Measurements from ENCODE around the gene TP73.
A peak's percentile ranks its signal among the peaks of the same experiment; 100 is the strongest.

TP73 gene

DNA sequence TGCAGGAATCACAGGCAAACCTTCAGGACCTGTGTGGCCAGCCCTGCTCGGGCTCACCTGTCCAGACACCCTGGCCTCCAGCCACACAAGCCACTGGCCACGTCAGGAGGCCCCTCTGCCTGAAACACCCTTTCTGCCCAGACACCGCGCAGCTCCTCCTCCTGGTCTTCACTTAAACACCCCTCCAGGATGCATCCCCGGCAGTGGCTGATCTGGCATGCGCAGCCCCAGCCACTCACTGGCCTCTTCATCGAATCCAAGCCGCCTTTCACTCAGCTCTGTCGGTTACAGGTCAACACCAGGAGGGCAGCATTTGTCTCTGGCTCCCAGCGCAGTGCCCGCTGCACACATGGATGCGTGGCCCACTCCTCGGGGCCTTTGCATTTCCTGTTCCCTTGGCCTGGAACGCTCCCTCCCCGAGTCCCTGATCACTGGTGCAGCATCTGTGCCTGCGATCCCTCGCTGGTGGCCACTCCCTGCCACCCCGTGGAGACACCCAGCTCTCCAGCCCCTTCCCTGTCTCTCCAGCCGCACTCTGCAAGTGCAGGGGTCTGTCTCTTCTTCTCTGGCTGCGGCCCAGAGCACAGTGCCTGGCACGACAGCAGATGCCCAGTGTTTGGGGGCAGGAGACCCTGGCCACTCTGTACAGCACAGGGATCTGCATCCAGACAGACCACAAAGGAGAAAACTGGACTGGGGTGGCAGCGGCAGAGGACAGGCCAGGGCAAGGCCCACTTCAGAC lies 18.1 kb upstream of the TP73 start:
- no peak for DNase-seq (ENCODE audit: low read depth in 2 of 2)

DNA sequence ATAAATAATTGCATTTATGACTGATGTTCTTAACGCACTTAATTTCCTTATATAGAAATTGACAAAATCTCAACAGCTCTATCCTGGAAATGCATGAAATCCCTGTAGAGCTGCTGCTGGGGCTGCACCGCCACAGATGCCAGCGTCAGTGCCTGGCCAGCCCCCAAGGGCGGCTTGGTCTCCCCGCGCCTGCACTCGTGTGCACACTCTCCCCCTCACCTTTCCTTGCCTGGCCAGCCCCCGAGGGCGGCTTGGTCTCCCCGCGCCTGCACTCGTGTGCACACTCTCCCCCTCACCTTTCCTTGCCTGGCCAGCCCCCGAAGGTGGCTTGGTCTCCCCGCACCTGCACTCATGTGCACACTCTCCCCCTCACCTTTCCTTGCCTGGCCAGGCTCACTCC lies 16.2 kb upstream of the TP73 start:
- DNase-seq (ENCODE audit: low read depth in 2 of 2), result no peak

DNA sequence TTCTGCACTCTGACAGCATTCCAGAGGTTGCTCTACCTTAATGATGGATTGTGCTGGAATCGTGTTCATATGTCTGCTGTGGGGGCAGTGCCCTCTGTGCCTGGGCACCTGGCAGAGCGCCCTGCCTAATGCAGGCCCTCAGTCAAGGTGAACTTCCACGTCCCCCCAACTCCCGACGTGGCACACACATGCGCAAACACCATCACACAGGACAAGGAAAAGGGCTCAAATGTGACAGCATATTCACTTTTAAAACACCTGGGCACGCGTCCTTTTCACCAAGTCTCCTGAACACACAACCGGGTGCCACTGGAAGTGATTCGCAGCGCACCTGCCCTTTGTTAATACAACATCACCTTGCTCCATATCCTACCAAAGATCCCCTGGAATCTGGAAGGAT lies 15.8 kb upstream of the TP73 start:
- DNase-seq (ENCODE audit: low read depth in 2 of 2), result no peak

DNA sequence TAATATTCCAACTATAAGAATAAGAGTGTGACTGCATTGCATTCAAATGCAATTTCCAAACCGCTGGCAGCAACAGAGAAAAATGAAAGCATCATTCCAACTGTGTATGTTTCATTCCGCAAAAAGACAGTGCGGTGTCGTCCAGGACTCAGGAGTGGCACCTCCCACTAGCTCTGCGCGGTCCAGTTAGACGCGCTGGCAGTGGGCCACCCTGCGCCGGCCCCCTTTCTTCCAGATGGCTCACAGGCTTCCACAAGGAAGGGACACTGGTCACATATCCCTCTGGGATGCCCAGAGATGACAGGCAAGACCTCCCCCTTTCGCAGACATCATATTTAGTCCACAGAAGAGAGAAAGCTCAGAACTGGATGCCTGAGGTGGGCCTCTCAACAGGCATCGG lies 14.3 kb upstream of the TP73 start:
- DNase-seq (ENCODE audit: low read depth in 2 of 2), result no peak

- no peak for DNase-seq (ENCODE audit: low read depth in 2 of 2)
Observed at GRCh38 chr1:3638676-3639075, 13.6 kb upstream of the TP73 start.

DNA sequence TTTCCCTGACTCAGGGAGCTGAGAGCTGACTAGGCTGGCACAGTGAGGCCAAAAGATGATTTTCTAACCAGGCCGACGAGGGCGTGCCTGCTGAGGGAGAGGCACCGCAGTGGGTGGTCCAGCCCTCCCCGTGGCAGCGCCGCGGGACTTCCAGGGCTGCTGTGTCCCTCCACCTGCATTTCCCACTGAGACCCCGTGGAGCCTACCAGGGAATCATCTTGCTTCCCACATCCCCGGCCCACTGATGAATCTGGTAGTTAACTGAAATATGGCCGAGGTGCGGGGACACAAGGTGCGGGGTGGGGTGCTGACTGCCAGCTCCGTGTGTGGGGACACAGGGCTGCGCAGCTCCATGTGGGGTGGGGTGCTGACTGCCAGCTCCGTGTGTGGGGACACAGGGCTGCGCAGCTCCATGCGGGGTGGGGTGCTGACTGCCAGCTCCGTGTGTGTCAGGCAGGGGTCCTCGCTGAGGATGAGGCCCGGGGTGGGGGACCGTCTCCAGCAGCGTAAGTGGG lies 12.9 kb upstream of the TP73 start:
- DNase-seq (ENCODE audit: low read depth in 2 of 2), result no peak

GRCh38 chr1:3640121-3640837 lies 12.0 kb upstream of the TP73 start:
- DNase-seq (ENCODE audit: low read depth in 2 of 2), result no peak

DNA sequence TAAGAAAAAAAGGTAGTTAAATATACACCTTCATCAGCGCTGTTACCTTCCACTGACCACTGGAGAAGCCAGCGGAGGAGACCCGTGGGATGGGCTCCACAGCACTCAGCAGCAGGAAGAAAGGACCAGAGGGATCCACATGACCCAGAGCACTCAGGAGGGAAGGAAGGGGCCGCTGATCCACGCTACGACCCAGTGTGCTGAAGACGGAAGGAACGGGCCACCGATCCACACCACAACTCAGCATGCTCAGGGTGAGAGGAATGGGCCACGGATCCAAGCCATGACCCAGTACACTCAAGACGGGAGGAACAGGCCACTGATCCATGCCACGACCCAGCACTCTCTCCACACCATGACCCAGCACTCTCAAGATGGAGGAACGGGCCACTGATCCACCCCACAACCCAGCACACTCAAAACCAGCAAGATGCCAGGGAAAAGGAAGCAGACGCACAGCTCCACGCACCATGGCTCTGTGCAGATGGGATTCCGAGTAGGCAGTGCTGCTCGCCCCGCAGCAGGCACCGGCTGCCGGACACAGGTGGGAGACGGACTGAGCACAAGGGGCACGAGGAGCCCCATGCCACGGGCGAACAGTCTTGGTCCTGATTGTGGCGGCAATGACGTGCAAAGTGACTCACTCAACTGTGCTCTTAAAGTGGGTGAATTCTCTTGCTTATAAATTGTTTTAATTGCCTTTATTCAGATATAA lies 11.1 kb upstream of the TP73 start:
- no peak for DNase-seq (ENCODE audit: low read depth in 2 of 2)

DNA sequence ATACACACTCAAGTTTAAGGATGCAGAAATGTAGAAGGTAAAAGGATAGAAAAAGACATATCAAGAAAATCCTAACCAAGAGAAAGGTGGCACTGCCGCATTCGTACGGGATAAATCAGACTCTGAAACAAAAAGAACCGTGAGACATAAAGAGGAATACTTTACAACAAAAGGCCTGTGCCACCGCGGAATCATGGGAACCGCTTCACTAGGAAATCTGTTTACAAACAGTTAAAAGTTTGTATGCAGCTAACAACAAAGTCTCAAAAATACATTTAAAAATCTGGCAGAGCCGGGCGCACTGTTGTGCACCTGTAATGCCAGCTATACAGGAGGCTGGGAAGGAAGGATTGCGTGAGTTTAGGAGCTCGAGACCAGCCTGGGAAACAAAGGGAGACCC lies 10.5 kb upstream of the TP73 start:
- DNase-seq (ENCODE audit: low read depth in 2 of 2), result no peak

DNA sequence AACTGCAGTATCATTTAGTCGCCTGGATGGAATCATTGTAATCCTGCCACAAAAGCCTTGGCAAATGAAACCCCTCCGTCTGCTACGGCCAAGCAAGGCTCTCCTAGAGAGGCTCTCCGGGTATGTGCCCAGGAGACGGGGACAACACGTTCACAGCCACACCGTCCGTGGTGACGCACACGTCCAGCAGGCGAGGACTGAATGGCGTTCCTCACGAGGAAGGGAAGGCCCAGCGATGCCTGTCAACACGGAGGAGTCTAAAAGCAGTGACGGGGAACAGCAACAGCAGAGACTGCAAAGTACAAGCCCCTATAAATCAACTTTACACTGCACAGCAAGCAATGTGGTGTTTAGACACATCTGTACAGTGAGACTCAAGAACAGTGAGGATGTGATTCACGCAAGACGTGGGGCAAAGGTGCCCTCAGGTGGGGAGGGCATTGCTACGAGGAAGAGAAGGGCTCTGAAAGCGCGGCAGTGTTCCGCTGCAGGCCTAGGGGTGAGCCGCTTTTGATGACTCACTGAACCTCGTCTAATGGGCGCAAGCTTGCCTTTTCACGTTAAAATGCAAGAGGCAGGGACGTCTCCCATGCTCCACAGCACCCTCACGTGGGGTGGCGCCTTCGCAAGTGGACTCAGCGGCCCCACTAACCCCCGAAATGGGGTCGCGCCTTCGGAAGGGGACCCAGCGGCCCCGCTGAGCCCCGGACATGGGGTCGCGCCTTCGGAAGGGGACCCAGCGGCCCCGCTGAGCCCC lies 9.2 kb upstream of the TP73 start:
- no peak for DNase-seq (ENCODE audit: low read depth in 2 of 2)

GRCh38 chr1:3644273-3644672 lies 8.0 kb upstream of the TP73 start:
- no peak for DNase-seq (ENCODE audit: low read depth in 2 of 2)

DNA sequence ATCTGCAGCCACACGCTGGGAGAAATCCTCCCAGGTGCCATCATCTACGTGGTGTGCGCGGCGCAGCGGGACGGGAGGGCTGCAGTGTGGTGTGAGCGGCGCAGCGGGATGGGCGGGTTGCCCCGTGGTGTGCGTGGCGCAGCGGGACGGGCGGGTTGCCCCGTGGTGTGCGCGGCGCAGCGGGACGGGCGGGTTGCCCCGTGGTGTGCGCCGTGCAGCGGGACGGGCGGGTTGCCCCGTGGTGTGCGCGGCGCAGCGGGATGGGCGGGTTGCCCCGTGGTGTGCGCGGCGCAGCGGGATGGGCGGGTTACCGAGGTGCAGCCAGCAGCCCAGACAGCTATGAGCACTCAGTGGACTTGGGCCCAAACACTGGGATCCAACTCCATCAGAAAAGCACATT lies 7.1 kb upstream of the TP73 start:
- DNase-seq (ENCODE audit: low read depth in 2 of 2), result no peak

DNA sequence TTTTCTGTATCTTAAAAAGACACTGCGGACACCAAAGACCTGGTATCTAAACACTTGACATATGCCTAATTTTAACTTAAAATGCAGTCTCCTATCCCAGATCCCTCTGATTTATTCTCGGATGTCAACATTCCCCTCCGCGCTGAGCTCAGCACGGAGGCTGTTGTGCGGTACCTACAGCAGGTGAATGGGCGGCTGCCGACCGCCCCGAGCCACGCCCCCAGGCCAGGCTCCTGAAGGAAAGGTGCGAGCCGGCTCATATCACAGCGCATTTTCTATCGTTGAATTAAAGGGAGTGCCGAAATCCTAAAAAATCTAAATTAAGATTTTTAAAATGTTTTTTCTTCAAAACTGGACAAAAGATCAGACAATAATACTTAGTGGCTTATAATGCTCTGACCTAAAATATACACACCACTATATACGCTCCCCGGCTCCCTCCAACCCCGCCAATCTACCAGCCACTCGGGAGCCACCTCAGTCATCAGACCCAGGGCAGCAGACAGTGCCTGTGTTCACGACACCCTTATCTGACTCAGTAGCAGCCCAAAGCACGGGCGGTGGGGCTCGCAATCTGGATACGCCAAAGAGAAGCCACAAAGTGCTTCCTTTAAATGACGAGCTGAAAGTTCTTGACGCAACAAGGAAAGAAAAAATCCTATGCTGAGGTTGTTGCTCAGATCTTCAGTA lies 6.5 kb upstream of the TP73 start:
- no peak for DNase-seq (ENCODE audit: low read depth in 2 of 2)

DNA sequence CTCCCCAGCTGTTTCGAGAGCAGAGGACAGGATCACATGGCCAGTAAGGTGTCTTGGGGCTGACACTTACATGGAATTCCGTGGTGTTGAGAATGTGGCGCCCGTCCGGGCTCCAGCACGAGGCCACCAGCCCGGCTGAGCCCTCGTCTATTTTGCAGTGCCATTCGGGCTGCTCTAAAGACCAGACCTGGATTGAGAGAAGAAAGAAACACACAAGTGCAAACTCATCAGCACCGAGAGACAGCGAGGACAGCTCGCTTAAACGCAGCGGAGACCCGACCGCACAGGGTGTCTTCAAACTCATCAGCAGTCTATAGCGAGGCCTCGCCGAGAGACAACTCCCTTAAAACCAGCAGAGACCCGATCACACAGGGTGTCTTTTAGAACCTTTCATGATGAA lies 5.7 kb upstream of the TP73 start:
- DNase-seq (ENCODE audit: low read depth in 2 of 2), result no peak

- DNase-seq (ENCODE audit: low read depth in 2 of 2), result peak; percentile 85 to 88
Observed at GRCh38 chr1:3649342-3650247, 2.7 kb upstream of the TP73 start, which contains the start of gene WRAP73. Gene WRAP73 (minus strand): TSS chr1:3650103. CDS start chr1:3649999, 104 bp downstream.

- no peak for DNase-seq (ENCODE audit: low read depth in 2 of 2)
Observed at GRCh38 chr1:3650248-3651025, 1.9 kb upstream of the TP73 start.

DNA sequence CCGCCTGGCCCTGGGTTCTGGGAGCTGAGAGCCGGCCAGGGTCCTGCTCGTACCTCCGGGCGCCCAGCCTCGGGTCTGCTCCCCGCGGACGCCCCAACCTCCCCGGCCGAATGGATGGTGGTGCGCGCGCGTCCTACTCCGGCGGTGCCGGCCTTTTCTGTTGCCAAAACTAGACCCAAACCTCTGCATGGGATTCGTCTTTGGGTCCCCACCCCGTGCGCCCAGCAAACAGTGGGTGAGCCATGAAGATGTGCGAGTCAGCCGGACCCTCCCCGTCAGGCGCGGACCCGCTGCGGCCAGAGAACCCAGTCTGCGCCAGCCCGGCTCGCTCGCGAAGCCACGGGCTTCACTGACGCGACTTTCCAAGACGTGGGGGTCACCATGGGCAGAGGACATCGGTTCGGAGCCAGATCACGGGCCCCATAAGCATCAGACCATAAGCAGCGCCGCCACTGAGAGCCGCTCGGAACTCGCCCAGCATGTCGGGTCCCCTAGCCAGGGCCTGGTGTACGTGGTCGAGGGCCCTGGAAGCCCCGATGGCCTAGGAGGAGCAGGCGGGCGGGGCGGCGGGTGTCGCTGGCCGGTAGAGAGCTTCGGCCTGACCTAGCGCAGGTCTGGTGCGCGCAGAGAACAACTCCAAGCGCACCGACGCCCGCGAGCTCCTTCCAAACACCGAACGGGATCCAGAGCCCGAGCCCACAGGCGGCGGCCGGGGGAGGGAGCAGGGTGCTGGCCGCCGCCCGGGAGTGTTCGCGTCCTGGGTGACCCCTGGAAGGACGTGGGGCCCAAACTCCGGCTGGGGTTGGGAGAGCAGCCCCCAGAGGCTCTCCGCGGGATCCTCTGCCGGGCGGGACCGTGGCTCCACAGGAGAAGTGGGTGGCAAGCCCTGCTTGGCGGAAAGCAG lies 1.0 kb upstream of the TP73 start:
- no peak for DNase-seq (ENCODE audit: low read depth in 2 of 2)

DNA sequence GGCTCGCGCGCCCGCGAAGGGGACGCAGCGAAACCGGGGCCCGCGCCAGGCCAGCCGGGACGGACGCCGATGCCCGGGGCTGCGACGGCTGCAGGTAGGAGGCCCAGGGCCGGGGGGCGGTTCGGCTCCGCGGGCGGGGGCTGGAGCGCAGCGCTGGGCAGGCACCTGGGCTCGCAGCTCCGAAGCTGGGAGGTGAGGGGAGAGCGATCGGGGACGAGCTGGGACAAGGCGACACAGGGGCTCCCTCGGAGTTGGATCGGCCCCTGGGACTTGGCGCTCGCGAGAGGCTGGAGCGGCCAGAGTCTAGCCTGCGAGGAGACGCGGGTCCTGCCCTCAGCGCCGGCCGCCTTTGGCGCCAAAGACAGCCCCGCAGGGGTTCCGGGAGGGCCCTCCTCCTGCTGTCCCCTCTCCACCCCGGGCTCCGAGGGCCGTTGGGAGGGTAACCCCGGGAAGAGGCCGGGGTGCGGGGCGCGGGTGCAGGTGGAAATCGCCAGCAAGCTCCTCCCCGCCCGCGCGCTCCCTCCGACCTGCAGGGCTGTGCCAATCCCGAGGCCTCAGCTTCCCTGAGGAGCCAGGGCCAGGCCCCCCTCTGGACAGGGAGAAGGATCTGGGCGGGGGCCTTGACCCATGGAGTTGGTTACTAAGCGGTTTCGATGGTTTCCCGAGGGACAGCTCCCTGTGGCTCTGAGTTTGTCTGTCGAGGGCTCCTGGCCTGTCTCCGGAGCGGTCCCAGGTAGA lies 401 bp downstream of the TP73 start:
- no peak for DNase-seq (ENCODE audit: low read depth in 2 of 2)
